HG02840 (cell line): ENCODE measurements around the gene ARMC10.
"Not testable (repeated sequence)": the region's sequence is repeated elsewhere in the genome, so short reads cannot be mapped to it uniquely, and the experiment has no call there.

Experiments
- ATAC-seq: cut with Tn5 transposase; IDR thresholded peaks from one replicate; pipeline ENCODE4 v1.9.1; 2021; ENCODE audit warnings: mild to moderate bottlenecking, moderate library complexity, moderate number of reproducible peaks; ENCODE audit not compliant: unreplicated experiment, low FRiP score

ARMC10 gene

GRCh38 chr7:103077318-103077717 is 2.4 kb downstream of the ARMC10 start:
- ATAC-seq: no peak

GRCh38 chr7:103078226-103078625 is 3.3 kb downstream of the ARMC10 start:
- not testable (repeated sequence) for ATAC-seq

GRCh38 chr7:103079836-103080235 is 4.9 kb downstream of the ARMC10 start:
- no peak for ATAC-seq

- no peak for ATAC-seq
Measured at GRCh38 chr7:103080923-103081322, 6.0 kb downstream of the ARMC10 start.

GRCh38 chr7:103082497-103082896 is 7.6 kb downstream of the ARMC10 start:
- ATAC-seq: no peak

GRCh38 chr7:103083210-103083609 is 8.3 kb downstream of the ARMC10 start:
- ATAC-seq: no peak

GRCh38 chr7:103092321-103092720 is 17.4 kb downstream of the ARMC10 start:
- not testable (repeated sequence) for ATAC-seq

- ATAC-seq: no peak
Measured at GRCh38 chr7:103093429-103093828, 18.5 kb downstream of the ARMC10 start.

- no peak for ATAC-seq
Measured at GRCh38 chr7:103094102-103094501, 19.2 kb downstream of the ARMC10 start.

GRCh38 chr7:103095558-103095957 is 20.6 kb downstream of the ARMC10 start:
- not testable (repeated sequence) for ATAC-seq

GRCh38 chr7:103097041-103097440 is 22.1 kb downstream of the ARMC10 start:
- no peak for ATAC-seq

- no peak for ATAC-seq
Measured at GRCh38 chr7:103100348-103100747, 25.4 kb downstream of the ARMC10 start.

GRCh38 chr7:103101543-103101942 is 26.6 kb downstream of the ARMC10 start:
- no peak for ATAC-seq

GRCh38 chr7:103106005-103106702 is 31.2 kb downstream of the ARMC10 start:
- ATAC-seq: no peak

- not testable (repeated sequence) for ATAC-seq
Measured at GRCh38 chr7:103106703-103107070, 31.7 kb downstream of the ARMC10 start.

GRCh38 chr7:103113164-103113563 is 38.2 kb downstream of the ARMC10 start:
- ATAC-seq: no peak

GRCh38 chr7:103114576-103115008 is 39.7 kb downstream of the ARMC10 start:
- no peak for ATAC-seq

GRCh38 chr7:103115771-103116170 is 40.8 kb downstream of the ARMC10 start:
- no peak for ATAC-seq

GRCh38 chr7:103116511-103116910 is 41.6 kb downstream of the ARMC10 start:
- ATAC-seq: no peak

GRCh38 chr7:103116991-103117390 is 42.1 kb downstream of the ARMC10 start:
- no peak for ATAC-seq

- ATAC-seq: no peak
Measured at GRCh38 chr7:103117465-103117864, 42.5 kb downstream of the ARMC10 start.

GRCh38 chr7:103119791-103120291 is 44.9 kb downstream of the ARMC10 start:
- no peak for ATAC-seq
